Colonic mucosa (tissue), 4 donors: ENCODE results near the gene CD58. TPM values are rescaled to one million over a fixed set of nuclear protein-coding genes. Genes with fewer than 3 reads are reported as not detected.
"Not testable (repeated sequence)": the region's sequence is repeated elsewhere in the genome, so short reads cannot be mapped to it uniquely, and the experiment has no call there.

Experiments
- DNase-seq: peaks from one replicate; pipeline ENCODE4 v3.0.0-alpha.2; 2020
- H3K27ac ChIP-seq: fragments of 200-600 bp; one replicate; pipeline ENCODE4 v1.8.0; 2021
- H3K27me3 ChIP-seq: fragments of 200-600 bp; one replicate; pipeline ENCODE4 v1.8.0; 2021
- H3K36me3 ChIP-seq: fragments of 200-600 bp; one replicate; pipeline ENCODE4 v1.8.0; 2021
- H3K4me1 ChIP-seq: fragments of 200-600 bp; one replicate; pipeline ENCODE4 v1.8.0; 2021; ENCODE audit warnings: mild to moderate bottlenecking
- H3K4me3 ChIP-seq: fragments of 200-600 bp; one replicate; pipeline ENCODE4 v1.8.0; 2021
- H3K9ac ChIP-seq, 2 donors: one replicate each; pipeline ENCODE4 v1.7.0; 2013; ENCODE audit warnings: control low read depth in 2 of 2, low read depth in 2 of 2, low read length in 2 of 2
- H3K9me3 ChIP-seq: fragments of 200-600 bp; one replicate; pipeline ENCODE4 v1.8.0; 2021
- CTCF ChIP-seq: fragments of 200-600 bp; IDR thresholded peaks from one replicate; pipeline ENCODE4 v1.8.0; 2022; ENCODE audit warnings: antibody characterized with exemption, mild to moderate bottlenecking
- intact Hi-C: fragments of 100-400 bp; cut with DNase I; formaldehyde crosslinking; loops from one replicate; pipeline ENCODE4 v1.14.1; 2022
- total RNA-seq, 2 donors: library from RNA; stranded (reverse); fragmentation: NEBNext Ultra II Directional in 1 of 2; extraction: Animal tissue kit (Norgen Biotek cat#: 25700) in 1 of 2; gene quantifications; one replicate each; pipeline ENCODE4 v1.2.1, GENCODE V29; 2021
- donor health status: healthy.
- donor health status: DM: no; HTN: no; CAD: no.
- donor health status: DM: no; HTN: no; CAD: no.

Gene CD58
- total RNA-seq, 2 donors from 2014 or later, result 16.1 to 25.9 TPM

GRCh38 chr1:116595065-116595840 lies 24.4 kb upstream of the CD58 start:
- peak overlapping the region; percentile 56 for H3K27ac ChIP-seq

GRCh38 chr1:116593977-116594376 lies 23.2 kb upstream of the CD58 start:
- H3K27me3 ChIP-seq, intact Hi-C loops, H3K36me3 ChIP-seq, DNase-seq, H3K27ac ChIP-seq, H3K9me3 ChIP-seq, H3K9ac ChIP-seq, H3K4me3 ChIP-seq, H3K4me1 ChIP-seq: not testable (repeated sequence)

More at GRCh38 chr1:116595065-116595840, 24.4 kb upstream of the CD58 start:
- DNase-seq, H3K27me3 ChIP-seq, H3K9me3 ChIP-seq, intact Hi-C loops, H3K36me3 ChIP-seq, H3K4me3 ChIP-seq, H3K9ac ChIP-seq, H3K4me1 ChIP-seq: not testable (repeated sequence)
- peak; percentile 22 for TF ChIP-seq CTCF

- H3K27me3 ChIP-seq, H3K4me1 ChIP-seq, H3K9ac ChIP-seq, H3K27ac ChIP-seq, H3K36me3 ChIP-seq, intact Hi-C loops, DNase-seq, H3K4me3 ChIP-seq, H3K9me3 ChIP-seq: not testable (repeated sequence)
Observed at GRCh38 chr1:116593401-116593800, 22.6 kb upstream of the CD58 start.

GRCh38 chr1:116591951-116592605 lies 21.3 kb upstream of the CD58 start:
- H3K4me3 ChIP-seq, H3K4me1 ChIP-seq, H3K27me3 ChIP-seq, intact Hi-C loops, H3K36me3 ChIP-seq, H3K9me3 ChIP-seq: not testable (repeated sequence)
- Histone ChIP-seq H3K27ac (peak overlapping the region; percentile 49), H3K9ac (peak overlapping the region in 1 of 2 donors; percentile 19)
- peak; percentile 57 for DNase-seq

- H3K9ac ChIP-seq, H3K4me1 ChIP-seq, DNase-seq, H3K36me3 ChIP-seq, H3K27me3 ChIP-seq, H3K4me3 ChIP-seq, H3K9me3 ChIP-seq, intact Hi-C loops: not testable (repeated sequence)
- peak overlapping the region; percentile 49 for H3K27ac ChIP-seq
Observed at GRCh38 chr1:116591006-116591950, 20.5 kb upstream of the CD58 start.

GRCh38 chr1:116590359-116591005 lies 19.7 kb upstream of the CD58 start:
- H3K27ac ChIP-seq, H3K4me1 ChIP-seq, H3K9ac ChIP-seq, H3K27me3 ChIP-seq, H3K4me3 ChIP-seq, H3K9me3 ChIP-seq, intact Hi-C loops, DNase-seq, H3K36me3 ChIP-seq: not testable (repeated sequence)

GRCh38 chr1:116589101-116589735 lies 18.4 kb upstream of the CD58 start:
- not testable (repeated sequence) for H3K36me3 ChIP-seq

More at GRCh38 chr1:116589101-116589735, 18.4 kb upstream of the CD58 start:
- H3K4me1 ChIP-seq, H3K9me3 ChIP-seq, H3K27me3 ChIP-seq, intact Hi-C loops, H3K4me3 ChIP-seq: not testable (repeated sequence)
- Histone ChIP-seq H3K27ac (peak overlapping the region; percentile 47), H3K9ac (peak overlapping the region in 1 of 2 donors; percentile 26)
- peak; percentile 89 for DNase-seq
